ENCODE results near the gene EML5. TPM values are rescaled to one million over a fixed set of nuclear protein-coding genes. Genes with fewer than 3 reads are reported as not detected.
A peak's percentile ranks its signal among the peaks of the same experiment; 100 is the strongest.

The EML5 gene
- total RNA-seq, 1 experiment from 2014 or later: 0.85 TPM

GRCh38 chr14:88683119-88683518, 109.6 kb downstream of the EML5 start (continued):
- TF ChIP-seq PRDM15 (CRISPR knock-in tag; IDR thresholded peaks at IDR 0.05): no peak
- no peak for TF ChIP-seq ARID4B (CRISPR knock-in tag; IDR thresholded peaks at IDR 0.05; ENCODE audit: borderline replicate concordance)
- no peak for TF ChIP-seq PRRX2 (CRISPR knock-in tag; IDR thresholded peaks at IDR 0.05)
- TF ChIP-seq NFATC4 (CRISPR knock-in tag; IDR thresholded peaks at IDR 0.05): no peak

GRCh38 chr14:88682495-88683114, 110.1 kb downstream of the EML5 start:
- DNase-seq (ENCODE audit: low spot score) (peak; percentile 43), ATAC-seq (peak; percentile 96)
- ChIA-PET POLR2A (interaction anchor here (0.7 to 1.1 kb wide), 2 partner anchors 142 to 143 kb away, joined by 3 to 4 read pairs; partner anchors contain the start of gene TTC8), CTCF (interaction anchor here (0.7 to 2.6 kb wide), 3 partner anchors 13 to 236 kb away, joined by 3 to 18 read pairs (median 4); no protein-coding TSS in a partner anchor)
- Mint-ChIP-seq H3K27me3 (ENCODE audit: low read depth) (no peaks in the 10 kb centered on the region), H3K4me3 (no peak overlapping the region), H3K36me3 (no peaks in the 10 kb centered on the region), H3K9me3 (no peaks in the 10 kb centered on the region), H3K27ac (0 out of 2 replicates have a peak overlapping the region, but pooled peaks have one; percentile 14), H3K4me1 (peaks cover 8% of the 10 kb centered on the region)
- TF ChIP-seq JAZF1 (CRISPR knock-in tag; IDR thresholded peaks at IDR 0.05) (no peak), ZBTB21 (CRISPR knock-in tag; IDR thresholded peaks at IDR 0.05; ENCODE audit: borderline replicate concordance) (no peak), SP1 (CRISPR knock-in tag; conservative IDR thresholded peaks at IDR 0.05) (no peak), ZNF671 (CRISPR knock-in tag; IDR thresholded peaks at IDR 0.05) (no peak), TEAD1 (CRISPR knock-in tag; IDR thresholded peaks at IDR 0.05) (no peak), PRRX2 (CRISPR knock-in tag; IDR thresholded peaks at IDR 0.05) (no peak), EMX1 (CRISPR knock-in tag; IDR thresholded peaks at IDR 0.05) (no peak), TEAD4 (CRISPR knock-in tag; IDR thresholded peaks at IDR 0.05) (no peak), E2F1 (CRISPR knock-in tag; IDR thresholded peaks at IDR 0.05) (no peak), ZNF317 (CRISPR knock-in tag; IDR thresholded peaks at IDR 0.05; ENCODE audit: borderline replicate concordance, low read depth) (no peak), CREM (CRISPR knock-in tag; IDR thresholded peaks at IDR 0.05) (no peak), SOX15 (CRISPR knock-in tag; IDR thresholded peaks at IDR 0.05) (no peak), NR1H2 (CRISPR knock-in tag; IDR thresholded peaks at IDR 0.05) (no peak)
- TF ChIP-seq, protein P1, sequence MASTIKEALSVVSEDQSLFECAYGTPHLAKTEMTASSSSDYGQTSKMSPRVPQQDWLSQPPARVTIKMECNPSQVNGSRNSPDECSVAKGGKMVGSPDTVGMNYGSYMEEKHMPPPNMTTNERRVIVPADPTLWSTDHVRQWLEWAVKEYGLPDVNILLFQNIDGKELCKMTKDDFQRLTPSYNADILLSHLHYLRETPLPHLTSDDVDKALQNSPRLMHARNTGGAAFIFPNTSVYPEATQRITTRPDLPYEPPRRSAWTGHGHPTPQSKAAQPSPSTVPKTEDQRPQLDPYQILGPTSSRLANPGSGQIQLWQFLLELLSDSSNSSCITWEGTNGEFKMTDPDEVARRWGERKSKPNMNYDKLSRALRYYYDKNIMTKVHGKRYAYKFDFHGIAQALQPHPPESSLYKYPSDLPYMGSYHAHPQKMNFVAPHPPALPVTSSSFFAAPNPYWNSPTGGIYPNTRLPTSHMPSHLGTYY (CRISPR knock-in tag; IDR thresholded peaks at IDR 0.05): no peak
- TF ChIP-seq, protein P2, sequence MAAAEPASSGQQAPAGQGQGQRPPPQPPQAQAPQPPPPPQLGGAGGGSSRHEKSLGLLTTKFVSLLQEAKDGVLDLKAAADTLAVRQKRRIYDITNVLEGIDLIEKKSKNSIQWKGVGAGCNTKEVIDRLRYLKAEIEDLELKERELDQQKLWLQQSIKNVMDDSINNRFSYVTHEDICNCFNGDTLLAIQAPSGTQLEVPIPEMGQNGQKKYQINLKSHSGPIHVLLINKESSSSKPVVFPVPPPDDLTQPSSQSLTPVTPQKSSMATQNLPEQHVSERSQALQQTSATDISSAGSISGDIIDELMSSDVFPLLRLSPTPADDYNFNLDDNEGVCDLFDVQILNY (CRISPR knock-in tag; IDR thresholded peaks at IDR 0.05): no peak
- TF ChIP-seq, protein P3, sequence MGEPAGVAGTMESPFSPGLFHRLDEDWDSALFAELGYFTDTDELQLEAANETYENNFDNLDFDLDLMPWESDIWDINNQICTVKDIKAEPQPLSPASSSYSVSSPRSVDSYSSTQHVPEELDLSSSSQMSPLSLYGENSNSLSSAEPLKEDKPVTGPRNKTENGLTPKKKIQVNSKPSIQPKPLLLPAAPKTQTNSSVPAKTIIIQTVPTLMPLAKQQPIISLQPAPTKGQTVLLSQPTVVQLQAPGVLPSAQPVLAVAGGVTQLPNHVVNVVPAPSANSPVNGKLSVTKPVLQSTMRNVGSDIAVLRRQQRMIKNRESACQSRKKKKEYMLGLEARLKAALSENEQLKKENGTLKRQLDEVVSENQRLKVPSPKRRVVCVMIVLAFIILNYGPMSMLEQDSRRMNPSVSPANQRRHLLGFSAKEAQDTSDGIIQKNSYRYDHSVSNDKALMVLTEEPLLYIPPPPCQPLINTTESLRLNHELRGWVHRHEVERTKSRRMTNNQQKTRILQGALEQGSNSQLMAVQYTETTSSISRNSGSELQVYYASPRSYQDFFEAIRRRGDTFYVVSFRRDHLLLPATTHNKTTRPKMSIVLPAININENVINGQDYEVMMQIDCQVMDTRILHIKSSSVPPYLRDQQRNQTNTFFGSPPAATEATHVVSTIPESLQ (CRISPR knock-in tag; IDR thresholded peaks at IDR 0.05): no peak
